Regular cardiac myocyte (primary cell): ENCODE results near the gene LPIN3. TPM values are rescaled to one million over a fixed set of nuclear protein-coding genes. Genes with fewer than 3 reads are reported as not detected.

Experiments
- total RNA-seq: library from RNA; depleted of rRNA; stranded (reverse); fragments of >200 nt; gene quantifications from 2 replicates; pipeline ENCODE4 v1.2.3, GENCODE V29; 2014

Gene LPIN3
- total RNA-seq, result 7.7 and 7.9 TPM in 2 replicates

GRCh38 chr20:41340327-41341055 lies at the start of gene LPIN3:
Gene LPIN3, plus strand, starts transcription at chr20:41340821. Its CDS starts 4,983 bp downstream, at chr20:41345804.

GRCh38 chr20:41317546-41318270 lies 22.9 kb upstream of the LPIN3 start, which contains the start of gene ZHX3:
Gene ZHX3, minus strand, starts transcription at chr20:41317731. Its CDS starts 112,815 bp downstream, at chr20:41204916.

GRCh38 chr20:41366546-41367392 lies 26.1 kb downstream of the LPIN3 start, which contains the start of gene EMILIN3:
Gene EMILIN3, minus strand, starts transcription at chr20:41366818. Its CDS starts 184 bp downstream, at chr20:41366634.

Other genes starting within 250 kb of the LPIN3 start
- gene PLCG1, start 203.3 kb upstream of the LPIN3 start, total RNA-seq, result 47.4 and 59.5 TPM in 2 replicates
- 12.1 and 12.4 TPM in 2 replicates for gene ZHX3, start 23.1 kb upstream of the LPIN3 start, total RNA-seq
- gene EMILIN3, start 26.0 kb downstream of the LPIN3 start, total RNA-seq, result not detected in 2 replicates